Endometrium (tissue), 2 donors: ENCODE measurements around the gene MRPL2.
"Not testable (repeated sequence)": the region's sequence is repeated elsewhere in the genome, so short reads cannot be mapped to it uniquely, and the experiment has no call there.

ENCODE experiments used
- FAIRE-seq: peaks from 2 replicates; lab custom pipeline; 2012; peaks lifted over from hg19 to GRCh38; lab: Jason Lieb, UNC
- donor health status: control.
- donor health status: control.

The MRPL2 gene

DNA sequence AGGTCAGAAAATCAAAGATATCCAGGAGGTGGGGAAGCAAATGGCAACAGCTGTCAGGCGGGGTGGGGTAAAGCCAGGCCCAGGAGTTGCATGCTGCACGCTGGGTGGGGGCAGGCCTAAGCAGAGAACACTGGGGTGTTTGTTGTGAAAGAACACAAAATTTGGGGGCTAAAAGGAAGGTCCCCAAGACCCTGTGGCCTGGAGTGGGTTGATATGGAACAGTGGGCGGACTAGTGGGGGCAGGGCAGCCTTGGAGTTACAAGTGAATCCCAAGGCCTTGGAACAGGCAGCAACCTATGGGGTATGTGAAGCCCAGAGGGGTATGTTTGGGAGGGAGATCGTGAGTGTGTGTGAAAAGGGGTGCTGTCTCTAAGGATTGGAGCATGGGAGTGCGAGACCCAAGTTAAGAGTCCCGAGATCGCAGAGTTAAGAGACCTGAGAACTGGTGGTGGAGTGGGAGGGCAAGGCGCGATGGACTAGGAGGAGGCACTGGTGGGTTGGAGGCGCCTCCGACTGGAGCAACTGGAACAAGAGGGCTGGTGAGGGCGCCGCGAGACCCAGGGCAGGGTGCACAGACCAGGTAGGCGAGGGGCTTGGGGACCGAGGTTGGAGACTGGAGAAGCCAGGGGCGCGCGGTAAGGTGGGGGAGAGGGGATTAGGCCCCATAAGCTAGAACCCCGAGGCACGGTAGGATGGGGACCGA is 6.2 kb downstream of the MRPL2 start:
- FAIRE-seq: no peak

DNA sequence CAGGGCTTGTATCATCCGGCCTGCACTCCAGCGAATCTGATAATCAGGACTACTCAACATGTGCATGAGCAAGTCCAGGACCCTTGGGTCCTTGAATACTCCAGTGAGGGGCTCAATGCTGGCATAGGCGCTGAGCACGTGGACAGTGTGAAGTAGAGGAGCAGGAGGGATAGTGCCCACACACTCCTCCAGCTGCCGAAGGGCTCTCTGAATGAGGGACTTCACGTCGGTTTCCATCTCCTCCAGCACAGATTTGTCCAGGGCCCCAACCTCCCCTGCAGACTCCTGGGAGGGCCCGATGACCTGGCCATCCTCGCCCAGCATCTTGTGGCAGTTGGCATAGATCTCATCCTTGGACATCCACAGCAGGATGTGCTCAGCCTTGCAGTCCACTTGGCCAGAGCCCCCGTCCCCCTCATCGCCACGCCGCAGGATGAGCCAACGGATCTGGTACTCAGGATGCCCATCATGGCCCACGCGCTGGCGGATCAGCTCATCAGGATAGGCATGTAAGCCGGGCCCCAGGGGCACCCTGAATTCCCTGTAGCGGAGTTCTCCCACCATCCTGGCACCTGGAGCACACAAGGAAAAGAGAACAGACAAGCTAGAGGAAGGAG is 6.9 kb downstream of the MRPL2 start:
- FAIRE-seq: no peak

DNA sequence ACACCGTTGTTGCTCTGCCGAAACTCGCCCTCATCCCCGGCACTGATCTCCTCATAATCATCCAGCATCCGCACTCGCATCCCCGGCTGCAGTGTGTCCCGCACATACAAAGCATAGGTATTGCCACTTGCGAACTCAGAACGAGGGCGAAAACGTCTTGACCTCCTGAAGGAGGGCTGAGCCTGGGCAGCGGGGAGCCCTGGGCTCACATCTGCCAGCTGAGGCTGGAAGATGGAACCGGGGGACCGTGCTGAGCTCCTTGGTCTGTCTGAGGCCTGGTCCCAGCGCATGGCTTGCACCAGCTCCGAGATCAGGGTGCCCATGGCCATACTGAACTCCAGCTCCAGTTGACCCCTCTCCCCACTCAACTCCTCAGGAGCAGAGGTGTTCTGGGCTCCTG is 8.3 kb downstream of the MRPL2 start:
- FAIRE-seq: no peak

DNA sequence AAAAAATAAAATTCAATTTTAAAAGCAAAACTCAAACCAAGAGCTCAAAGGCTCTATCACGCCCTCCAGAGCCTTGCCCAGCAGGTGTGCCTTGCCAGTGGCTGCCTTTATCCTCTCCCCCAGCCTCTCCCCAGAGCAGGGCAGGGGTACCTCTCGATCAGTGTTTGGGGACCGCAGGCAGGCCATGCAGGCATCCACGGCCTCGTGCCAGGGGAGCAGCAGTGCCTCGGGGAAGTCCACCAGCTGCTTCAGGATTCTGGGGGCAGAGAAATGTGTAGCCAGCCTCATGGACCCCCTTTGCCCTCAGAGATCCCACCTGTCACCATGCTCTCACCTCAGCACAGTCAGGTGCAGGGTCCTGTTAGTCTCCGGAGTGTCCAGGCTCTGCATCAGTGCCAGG is 11.2 kb downstream of the MRPL2 start:
- FAIRE-seq: no peak

DNA sequence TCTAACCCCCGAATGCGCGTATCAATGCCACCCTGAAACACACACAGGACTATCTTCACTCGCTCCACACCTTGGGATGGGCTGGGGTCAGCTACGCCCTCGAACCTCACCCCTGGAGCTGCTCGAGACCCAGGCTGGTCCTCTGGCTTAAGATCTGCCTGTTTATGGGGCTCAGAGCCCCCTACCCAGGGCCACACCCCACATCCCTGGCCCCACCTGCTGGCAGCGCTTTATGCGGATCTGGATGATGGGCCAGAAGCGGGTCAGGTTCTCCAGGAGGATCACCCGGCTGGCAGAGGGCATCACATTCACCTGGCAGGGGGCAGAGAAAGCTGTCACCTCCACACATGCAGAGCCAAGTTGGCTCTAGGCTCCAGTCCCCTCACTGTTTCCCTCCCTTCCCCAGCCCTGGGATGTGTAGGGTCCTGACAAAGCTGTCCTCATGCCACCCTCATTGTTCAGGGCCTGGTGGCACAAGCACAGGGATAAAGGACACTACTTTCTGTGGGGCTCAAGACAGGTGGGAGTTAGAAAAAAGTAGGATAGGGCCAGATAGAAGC is 13.8 kb downstream of the MRPL2 start:
- no peak for FAIRE-seq

DNA sequence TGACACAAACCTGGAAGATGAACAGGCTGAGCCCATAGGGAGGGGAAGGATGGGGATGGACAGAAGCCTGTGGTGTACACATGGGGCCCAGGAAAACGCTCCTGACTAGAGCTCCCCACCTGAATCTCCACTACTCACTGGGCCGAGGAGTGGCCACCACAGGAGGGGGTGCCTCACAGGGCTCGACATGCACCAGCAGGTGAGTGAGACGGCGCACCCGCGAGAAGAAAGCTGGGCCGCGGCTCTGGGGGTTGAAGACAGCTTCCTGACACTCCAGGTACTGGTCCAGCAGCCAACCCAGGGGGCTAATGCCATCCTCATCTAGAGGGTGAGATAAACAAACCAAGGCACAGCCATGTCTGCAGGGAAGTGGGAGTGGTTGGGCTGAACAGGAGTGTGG is 15.9 kb downstream of the MRPL2 start:
- FAIRE-seq: no peak

DNA sequence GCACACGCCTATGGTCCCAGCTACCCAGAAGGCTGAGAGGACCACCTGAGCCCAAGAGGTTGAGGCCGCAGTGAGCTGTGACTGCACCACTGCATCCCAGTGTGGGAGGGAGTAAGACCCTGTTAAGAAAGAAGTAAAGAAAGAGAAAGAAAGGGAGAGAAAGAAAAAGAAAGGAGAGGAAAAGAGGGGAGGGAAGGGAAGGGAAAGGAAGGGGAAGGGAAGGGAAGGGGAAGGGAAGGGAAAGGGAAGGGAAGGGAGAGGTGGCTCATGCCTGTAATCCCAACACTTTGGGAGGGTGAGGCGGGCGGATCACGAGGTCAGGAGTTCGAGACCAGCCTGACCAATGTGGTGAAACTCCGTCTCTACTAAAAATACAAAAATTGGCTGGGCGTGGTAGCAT is 17.8 kb downstream of the MRPL2 start:
- FAIRE-seq: not testable (repeated sequence)

DNA sequence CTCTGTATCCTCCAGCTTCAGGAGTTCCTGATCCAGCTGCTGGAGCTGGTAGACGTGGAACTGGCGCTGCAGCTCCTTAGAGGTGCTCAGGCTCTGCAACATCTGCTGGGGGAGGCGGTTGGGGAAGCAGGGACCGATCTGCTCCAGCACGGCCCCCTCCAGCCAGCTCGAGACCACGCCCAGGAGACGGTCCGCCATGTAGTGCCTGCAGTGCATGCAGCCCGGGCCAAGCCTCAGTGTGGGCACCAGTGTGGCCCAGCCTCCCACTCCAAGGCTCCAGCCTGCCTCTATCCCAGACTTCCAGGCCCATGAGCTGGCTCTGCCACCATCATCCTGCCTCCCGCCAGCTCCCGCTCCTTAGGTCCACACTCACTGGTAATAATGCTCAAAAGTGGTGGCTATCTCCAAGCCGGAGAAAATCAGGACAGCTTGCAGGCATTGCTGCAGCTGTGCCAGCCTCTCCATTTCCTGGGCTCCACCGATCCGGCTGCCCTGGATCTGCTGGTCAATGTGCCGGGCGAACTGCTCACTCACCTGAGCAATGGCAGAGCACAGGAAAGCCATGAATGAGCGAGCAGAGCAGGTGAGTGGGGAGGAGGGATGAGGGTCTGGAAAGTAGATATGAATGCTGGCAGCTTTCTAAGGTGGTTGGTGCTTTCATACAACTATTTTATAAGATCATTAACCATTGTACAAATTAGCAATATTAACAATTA is 18.5 kb downstream of the MRPL2 start:
- no peak for FAIRE-seq

DNA sequence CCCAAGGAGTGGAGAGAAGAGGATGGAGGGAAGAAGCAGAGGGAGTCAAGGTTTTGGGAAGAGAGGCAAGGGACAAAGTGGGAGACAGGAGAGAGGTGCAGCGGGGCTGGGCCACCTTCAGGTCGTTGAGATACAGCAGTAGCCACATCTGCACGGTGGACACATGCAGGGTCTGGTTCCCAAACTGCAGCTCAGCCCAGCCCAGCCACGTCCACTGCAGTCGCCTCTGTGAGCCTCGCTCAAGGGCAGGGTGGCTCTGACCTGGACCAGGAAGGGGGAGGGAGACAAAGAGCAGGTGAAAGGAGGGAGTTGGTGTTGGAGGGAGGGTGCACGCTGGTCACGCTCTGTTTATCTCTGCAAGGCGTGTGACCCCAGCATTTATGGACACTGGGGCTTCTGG is 20.5 kb downstream of the MRPL2 start:
- no peak for FAIRE-seq

DNA sequence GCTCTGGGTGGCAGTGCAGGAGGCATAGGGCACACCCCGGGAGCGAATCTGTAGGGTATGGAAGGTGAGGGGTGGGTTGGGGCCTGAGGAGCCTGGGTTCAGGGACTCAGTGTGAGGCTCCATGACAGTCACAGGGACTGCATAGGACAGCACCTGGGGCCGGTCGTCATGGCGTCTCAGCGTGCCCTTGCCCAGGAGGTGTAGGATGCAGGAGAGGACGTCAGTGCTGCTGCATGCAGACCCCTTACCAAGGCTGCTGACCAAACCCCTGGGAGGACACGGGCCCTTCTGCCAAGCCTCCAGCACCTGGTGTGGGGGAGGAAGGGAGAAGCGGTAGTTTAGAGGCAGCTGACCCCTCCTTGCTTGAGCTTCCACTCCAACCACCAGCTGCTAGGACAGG is 21.5 kb downstream of the MRPL2 start:
- no peak for FAIRE-seq

DNA sequence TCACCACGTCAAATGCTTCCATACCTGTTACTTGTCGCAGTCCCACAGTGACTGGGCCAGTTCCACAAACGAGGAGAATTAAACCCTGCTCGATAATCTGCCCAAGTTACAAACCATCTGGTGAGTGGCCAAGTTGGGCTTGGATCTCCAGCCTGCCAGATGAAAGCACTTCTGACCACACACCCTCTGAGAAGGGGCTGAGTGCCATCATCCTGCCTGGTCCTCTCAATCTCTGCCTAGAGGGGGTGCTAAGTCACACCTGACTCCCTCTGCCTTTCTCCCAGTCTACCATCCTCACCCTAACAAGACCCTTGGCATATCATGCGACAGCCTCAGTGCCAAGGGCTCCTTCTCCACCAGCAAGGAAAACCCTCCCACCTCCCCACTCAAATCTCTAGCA is 22.0 kb downstream of the MRPL2 start:
- no peak for FAIRE-seq

DNA sequence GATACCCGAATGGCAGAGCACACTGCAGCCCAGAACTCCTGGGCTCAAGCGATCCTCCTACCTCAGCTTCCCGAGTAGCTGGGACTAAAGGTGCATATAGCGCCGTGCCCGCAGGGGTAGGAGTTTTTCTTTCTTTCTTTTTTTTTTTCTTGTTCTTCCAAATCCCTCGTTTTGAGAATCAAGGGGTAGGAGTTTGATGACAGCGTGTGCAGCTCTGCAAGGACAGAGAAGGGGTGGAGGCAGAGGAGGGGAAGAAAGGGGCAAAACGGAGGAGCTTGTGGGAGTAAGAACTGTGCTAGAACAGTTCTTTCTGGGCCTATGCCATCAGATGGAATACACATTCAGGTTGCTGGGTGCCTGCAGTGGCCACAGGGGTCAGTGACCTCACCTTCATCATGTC is 22.5 kb downstream of the MRPL2 start:
- no peak for FAIRE-seq

DNA sequence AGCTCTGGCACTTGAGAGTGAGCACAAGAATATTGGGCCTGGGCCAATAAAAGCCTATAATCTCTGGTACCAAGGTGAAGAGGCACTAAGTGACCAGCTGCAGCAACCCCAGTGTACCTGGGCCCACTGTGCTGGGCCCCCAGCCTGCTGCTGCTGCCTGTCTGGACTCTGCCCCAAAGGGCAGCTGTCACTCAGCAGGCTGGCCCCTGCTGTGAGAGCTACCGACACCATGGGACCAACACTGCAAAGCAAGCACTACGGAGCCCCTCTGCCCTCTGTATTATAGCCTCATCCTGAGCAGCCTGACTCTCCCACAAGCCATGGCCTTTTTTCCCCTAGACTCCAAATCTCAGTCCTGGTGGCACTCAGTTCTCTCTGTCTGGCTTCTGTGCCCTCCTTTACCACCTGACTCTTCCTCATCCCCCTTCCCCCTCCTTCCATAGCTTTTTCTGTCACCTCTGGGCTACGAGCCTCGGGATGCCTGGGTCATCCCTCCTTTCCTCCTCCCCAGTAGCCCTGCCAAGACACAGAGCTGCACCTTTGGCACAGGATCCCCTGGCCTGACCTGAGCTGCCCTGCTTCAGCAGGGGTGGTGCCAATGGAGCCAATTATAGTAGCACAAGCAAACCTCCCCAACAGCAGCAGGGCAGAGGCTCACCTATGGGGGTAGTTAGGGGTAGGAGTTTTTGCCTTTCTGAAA is 23.6 kb downstream of the MRPL2 start:
- FAIRE-seq: no peak

DNA sequence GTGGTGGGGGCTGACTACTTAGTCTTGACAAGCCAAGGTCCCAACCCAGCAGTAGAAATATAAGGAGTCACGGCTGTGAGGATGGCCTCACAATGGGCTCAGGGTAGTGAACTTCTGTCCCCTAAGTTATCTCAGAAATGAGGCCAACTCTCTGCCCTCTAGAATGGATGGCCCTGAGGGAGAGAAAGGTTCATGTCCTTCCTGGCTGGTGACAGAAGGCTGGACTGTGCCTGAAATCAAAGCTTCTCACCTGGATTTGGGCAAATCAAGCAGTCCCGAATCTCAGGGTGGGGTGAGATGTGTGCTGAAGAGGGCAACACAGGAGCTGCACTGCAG is 25.1 kb downstream of the MRPL2 start:
- no peak for FAIRE-seq

DNA sequence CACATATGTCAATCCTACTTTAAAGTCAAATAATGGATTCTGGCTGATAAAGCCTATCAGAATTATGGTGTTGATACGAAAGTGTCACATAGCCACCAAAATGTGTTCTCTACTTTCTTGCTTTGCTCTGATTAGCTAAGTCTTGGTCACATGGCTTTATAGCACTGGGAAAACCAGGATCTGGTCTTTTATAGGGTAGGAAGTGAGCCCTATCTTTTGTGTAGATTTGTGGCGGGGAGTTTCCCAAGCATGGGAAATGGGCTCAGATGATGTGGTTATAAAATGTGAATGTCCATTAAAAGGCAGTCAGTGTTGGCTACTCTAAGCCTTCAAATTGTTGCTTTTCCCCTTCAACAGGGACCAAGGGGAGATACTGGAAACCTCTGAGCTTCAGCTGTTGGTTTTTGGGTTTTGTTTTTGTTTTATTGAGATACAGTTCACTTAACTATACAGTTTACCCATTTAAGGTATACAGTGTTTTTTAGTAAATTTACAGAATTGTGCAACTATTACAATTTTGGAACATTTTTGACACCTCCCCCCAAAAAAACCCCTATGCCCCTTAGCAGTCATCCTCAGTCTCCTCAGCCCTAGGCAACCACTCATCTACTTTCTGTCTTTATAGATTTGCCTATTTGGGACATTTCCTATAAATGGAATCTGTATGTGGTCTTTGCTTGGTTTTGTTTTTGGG is 25.6 kb downstream of the MRPL2 start:
- FAIRE-seq: no peak

DNA sequence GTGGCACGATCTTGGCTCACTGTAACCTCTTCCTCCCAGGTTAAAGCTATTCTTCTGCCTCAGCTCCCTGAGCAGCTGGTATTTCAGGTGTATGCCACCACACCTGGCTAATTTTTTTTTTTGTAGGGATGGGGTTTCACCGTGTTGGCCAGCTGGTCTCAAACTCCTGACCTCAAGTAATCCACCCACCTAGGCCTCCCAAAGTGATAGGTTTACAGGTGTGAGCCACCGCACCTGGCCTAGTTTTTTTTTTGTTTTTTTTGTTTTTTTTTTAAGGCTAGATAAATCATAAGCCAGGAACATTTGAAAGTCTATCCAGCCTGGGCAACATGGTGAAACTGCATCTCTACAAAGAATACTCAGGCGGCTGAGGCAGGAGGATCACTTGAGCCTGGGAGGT is 26.9 kb downstream of the MRPL2 start:
- FAIRE-seq: no peak

DNA sequence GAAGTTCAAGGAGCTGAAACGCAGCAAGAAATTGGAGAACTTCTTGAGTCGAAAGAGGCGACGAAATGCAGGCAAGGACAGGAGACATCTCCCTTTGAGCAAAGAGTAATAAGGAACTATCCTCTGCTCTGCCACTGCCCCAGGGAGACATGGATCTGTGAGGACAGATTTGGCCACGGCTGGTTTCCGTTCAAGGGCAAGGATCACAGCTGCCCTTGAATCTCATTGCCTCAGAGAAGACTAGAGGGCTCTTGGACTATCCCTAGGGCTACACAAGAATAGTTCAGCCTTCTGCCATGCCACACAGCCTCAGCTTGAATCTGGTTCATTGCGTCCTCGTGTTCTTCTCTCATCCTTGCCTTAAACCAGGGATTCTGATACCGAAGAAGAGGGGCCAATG is 30.1 kb downstream of the MRPL2 start:
- FAIRE-seq: no peak

DNA sequence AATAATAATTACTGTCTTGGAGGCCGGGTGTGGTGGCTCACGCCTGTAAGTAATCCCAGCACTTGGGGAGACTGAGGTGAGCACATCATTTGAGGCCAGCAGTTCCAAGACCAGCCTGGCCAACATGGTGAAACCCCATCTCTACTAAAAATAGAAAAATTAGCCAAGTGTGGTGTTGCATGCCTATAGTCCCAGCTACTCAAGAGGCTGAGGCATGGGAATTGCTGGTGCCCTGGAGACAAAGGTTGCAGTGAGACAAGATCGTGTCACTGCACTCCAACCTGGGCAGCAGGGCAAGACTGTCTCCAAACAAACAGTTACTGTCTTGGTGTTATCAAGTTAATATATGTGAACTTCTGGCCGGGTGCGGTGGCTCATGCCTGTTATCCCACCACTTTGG is 32.9 kb downstream of the MRPL2 start:
- FAIRE-seq: no peak

DNA sequence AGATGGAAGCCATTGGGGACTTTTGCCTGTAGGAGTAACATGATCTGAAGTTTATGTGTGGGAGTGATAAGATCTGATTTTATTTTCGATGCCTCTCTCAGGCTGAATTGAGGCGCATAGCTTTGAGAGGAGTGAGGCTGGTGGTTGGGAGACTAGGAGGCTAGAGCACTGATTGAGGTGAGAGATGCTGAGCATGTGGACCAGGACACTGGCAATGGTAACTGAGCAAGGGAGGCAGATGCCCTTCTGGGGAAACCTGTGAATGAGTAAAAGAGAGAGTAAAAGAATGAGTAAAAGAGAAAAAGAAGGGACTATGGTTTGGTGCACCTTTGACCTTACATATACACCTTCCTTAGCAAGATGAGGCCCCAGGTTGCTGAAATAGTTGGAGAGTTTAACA is 34.8 kb downstream of the MRPL2 start:
- FAIRE-seq: no peak

DNA sequence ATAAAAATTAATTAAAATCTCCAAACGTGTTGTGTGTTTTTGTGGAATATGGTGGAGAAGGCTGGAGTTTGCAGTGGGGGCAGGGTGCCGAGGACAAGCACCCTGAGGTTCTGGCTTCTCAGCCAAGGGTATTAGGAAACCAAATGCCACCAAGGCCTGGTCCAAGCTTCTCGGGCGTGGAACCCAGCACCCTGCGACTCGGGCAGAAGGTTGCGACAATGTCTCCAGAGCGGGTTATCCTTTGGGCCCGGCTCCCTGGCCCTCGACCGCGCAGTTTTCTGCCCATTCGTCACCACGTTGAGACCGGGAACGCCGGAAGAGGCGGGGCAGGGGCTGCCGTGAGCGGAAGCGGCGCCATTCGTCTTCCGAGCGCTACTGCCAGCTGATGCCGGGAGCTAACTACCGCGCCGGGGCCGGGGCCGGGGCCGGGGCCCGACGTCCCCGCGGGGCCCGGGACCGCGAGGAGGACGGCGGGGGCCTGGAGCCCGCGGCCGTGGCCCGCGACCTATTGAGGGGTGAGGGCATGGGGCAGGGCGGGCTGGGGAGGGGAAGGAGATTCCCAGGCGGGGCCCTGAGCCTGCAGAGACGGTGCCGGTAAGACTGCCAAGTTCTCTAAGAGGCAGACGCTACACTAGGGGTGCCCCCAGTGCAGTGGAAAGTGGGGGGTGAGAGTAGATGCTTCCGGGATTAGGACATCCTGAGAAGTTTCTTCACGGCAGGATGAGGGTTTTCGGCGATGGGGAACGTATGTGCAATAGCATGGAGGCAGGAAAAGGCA is 37.8 kb downstream of the MRPL2 start, which contains the start of gene RRP36:
Gene RRP36, plus strand, starts transcription at position 354 of the 778 bp plus-strand sequence. Its CDS starts 32 bp downstream, at position 386.
- FAIRE-seq: no peak

DNA sequence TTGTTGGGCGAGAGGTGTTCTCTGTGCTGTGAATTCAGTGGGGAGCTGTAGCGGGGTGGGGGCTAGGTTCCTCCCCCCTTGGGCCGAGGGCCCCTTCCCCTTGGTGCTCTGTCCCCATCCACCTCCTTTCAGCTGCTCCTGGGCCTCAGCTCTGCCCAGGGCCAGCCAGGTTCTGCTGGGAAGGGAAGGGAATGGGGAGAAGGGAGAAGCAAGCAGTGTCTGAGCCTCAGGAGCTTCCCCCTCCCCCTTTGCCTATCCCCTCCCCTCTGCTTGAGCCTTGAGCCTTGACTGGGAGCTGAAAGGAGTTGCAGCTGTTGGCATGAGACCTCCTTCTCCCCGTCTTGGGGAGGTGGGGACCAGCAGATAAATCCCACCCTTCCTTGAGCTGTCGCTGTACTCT is 38.4 kb downstream of the MRPL2 start:
- FAIRE-seq: no peak
